Thoracic aorta (tissue), 2 donors: ENCODE data around the gene HS6ST3. TPM values are rescaled to one million over a fixed set of nuclear protein-coding genes. Genes with fewer than 3 reads are reported as not detected.

ENCODE experiments used
- ATAC-seq: fragments of 150-250 bp; one replicate; pipeline ENCODE4 v1.8.0; 2017; ENCODE audit warnings: low read depth; ENCODE audit not compliant: insufficient number of reproducible peaks, low FRiP score
- DNase-seq: peaks from one replicate; pipeline ENCODE4 v3.0.0-alpha.2; 2020; ENCODE audit warnings: low spot score
- H3K27ac ChIP-seq, 2 donors: fragments of 200-600 bp; sonication (generic); 1 replicate in 1 of 2; 2 replicates in 1 of 2; pipeline ENCODE4 v1.5.1; 2016; ENCODE audit warnings: mild to moderate bottlenecking in 2 of 2, moderate library complexity in 2 of 2
- H3K27me3 ChIP-seq: fragments of 200-600 bp; sonication (generic); replicated peaks from 2 replicates; pipeline ENCODE4 v1.6.0; 2016; ENCODE audit warnings: mild to moderate bottlenecking; ENCODE audit not compliant: insufficient read depth
- H3K36me3 ChIP-seq: fragments of 200-600 bp; sonication (generic); one replicate; pipeline ENCODE4 v1.5.1; 2016
- H3K4me1 ChIP-seq, 2 donors: fragments of 200-600 bp; sonication (generic); 1 replicate in 1 of 2; 2 replicates in 1 of 2; pipeline versions ENCODE4 v1.5.1 to v1.6.0; 2016; ENCODE audit warnings: low read depth in 2 of 2, mild to moderate bottlenecking in 1 of 2; ENCODE audit not compliant: control insufficient read depth in 1 of 2
- H3K4me3 ChIP-seq: fragments of 200-600 bp; sonication (generic); 2 replicates; pipeline ENCODE4 v1.5.1; 2016; ENCODE audit warnings: mild to moderate bottlenecking
- H3K9me3 ChIP-seq: fragments of 200-600 bp; sonication (generic); 2 replicates; pipeline ENCODE4 v1.5.1; 2016
- CTCF ChIP-seq: fragments of 200-600 bp; sonication (generic); IDR thresholded peaks from one replicate; pipeline ENCODE4 v1.5.1; 2019; ENCODE audit warnings: antibody characterized with exemption
- total RNA-seq, 2 donors: library from RNA; depleted of rRNA; stranded (reverse); fragments of >200 nt; gene quantifications; one replicate each; pipeline versions ENCODE4 v1.1.0 to v1.2.3, GENCODE V29; 2016

HS6ST3 gene
- total RNA-seq, 2 donors from 2014 or later, result 1.1 to 1.8 TPM

- H3K27me3 ChIP-seq, result no peaks in the 10 kb centered on the region
- H3K27ac ChIP-seq, result no peak overlapping the region
- H3K4me1 ChIP-seq, result no peaks in the 10 kb centered on the region
- H3K36me3 ChIP-seq, result no peaks in the 10 kb centered on the region
- H3K9me3 ChIP-seq, result no peaks in the 10 kb centered on the region
- no peak for TF ChIP-seq CTCF
- DNase-seq (no peak), ATAC-seq (no peak)
- no peak overlapping the region for H3K4me3 ChIP-seq
Measured at GRCh38 chr13:96161141-96161540, 71.2 kb downstream of the HS6ST3 start.

- Histone ChIP-seq H3K27me3 (no peaks in the 10 kb centered on the region), H3K36me3 (no peaks in the 10 kb centered on the region), H3K4me3 (no peak overlapping the region), H3K4me1 (no peaks in the 10 kb centered on the region), H3K27ac (no peak overlapping the region), H3K9me3 (no peaks in the 10 kb centered on the region)
- ATAC-seq, result no peak
- DNase-seq, result no peak
- TF ChIP-seq CTCF, result no peak
Measured at GRCh38 chr13:96165840-96166239, 75.9 kb downstream of the HS6ST3 start.

- H3K27ac ChIP-seq, result no peak overlapping the region
- no peak for TF ChIP-seq CTCF
- no peak for DNase-seq
- H3K36me3 ChIP-seq, result no peaks in the 10 kb centered on the region
- H3K27me3 ChIP-seq, result no peaks in the 10 kb centered on the region
- no peaks in the 10 kb centered on the region for H3K4me1 ChIP-seq
- no peaks in the 10 kb centered on the region for H3K9me3 ChIP-seq
- H3K4me3 ChIP-seq, result no peak overlapping the region
- ATAC-seq, result no peak
Measured at GRCh38 chr13:96172066-96172465, 82.2 kb downstream of the HS6ST3 start.

- no peaks in the 10 kb centered on the region for H3K27me3 ChIP-seq
- H3K9me3 ChIP-seq, result no peaks in the 10 kb centered on the region
- no peak overlapping the region for H3K27ac ChIP-seq
- H3K36me3 ChIP-seq, result no peaks in the 10 kb centered on the region
- DNase-seq (no peak), ATAC-seq (no peak)
- no peak overlapping the region for H3K4me3 ChIP-seq
- peaks cover 0 to 12% of the 10 kb centered on the region in 2 donors for H3K4me1 ChIP-seq
- TF ChIP-seq CTCF, result no peak
Measured at GRCh38 chr13:96178759-96179158, 88.9 kb downstream of the HS6ST3 start.

GRCh38 chr13:96179309-96179708, 89.4 kb downstream of the HS6ST3 start:
- H3K9me3 ChIP-seq, result no peaks in the 10 kb centered on the region
- DNase-seq, result no peak

More at GRCh38 chr13:96179309-96179708, 89.4 kb downstream of the HS6ST3 start:
- ATAC-seq, result no peak
- Histone ChIP-seq H3K27me3 (no peaks in the 10 kb centered on the region), H3K36me3 (no peaks in the 10 kb centered on the region), H3K4me1 (peaks cover 0 to 12% of the 10 kb centered on the region in 2 donors), H3K27ac (no peak overlapping the region), H3K4me3 (no peak overlapping the region)
- TF ChIP-seq CTCF, result no peak
